ENCODE results near the gene U2SURP. TPM values are rescaled to one million over a fixed set of nuclear protein-coding genes. Genes with fewer than 3 reads are reported as not detected.

The U2SURP gene
- total and polyA plus RNA-seq, 4 donors, result 74.0 to 121 (median 104) TPM

DNA sequence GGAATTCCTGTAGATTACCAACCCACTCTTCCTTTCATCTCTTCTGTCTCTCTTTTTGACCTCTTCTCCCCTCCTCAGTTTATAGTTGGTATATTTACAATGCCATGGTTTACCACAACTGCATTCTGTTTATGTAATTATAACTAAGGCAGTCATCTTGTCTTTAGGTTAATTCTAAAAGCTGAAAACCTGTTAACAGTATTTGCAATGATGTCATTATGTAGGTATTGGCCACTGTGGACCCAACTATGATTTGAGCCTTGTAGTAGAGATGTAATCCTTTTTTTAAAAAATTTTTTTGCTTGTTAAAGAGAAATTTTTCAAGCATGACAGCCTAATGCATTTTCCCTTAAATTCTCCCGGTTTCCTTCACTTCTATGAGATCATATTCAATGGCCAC lies 87.5 kb downstream of the U2SURP start:
- no CpG with 5 or more reads among the region's 1 CpG for WGBS (ENCODE audit: insufficient coverage)
- Histone ChIP-seq H3K27me3 (ENCODE audit: control insufficient read depth, insufficient read depth, low read length) (no peaks in the 10 kb centered on the region), H3K4me1 (ENCODE audit: control insufficient read depth, insufficient read depth, low read length) (peaks cover 4% of the 10 kb centered on the region)

DNA sequence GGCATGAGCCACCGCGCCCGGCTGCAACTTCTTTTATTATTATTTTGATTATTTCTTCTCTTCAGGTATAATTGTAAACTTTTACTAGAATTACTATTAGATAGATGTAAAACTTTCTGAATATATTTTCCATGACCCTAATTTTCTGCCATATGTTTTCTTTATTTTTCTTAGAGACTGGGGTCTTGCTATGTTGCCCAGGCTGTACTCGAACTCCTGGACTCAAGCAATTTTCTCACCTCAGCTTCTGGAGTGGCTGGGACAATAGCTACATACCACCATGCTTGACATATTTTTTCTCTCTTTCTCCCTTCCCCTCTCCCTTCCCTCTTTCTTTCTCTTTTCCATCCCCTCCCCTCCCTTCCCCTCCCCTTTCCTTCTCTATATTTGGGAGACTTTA lies 88.6 kb downstream of the U2SURP start:
- Histone ChIP-seq H3K27me3 (ENCODE audit: control insufficient read depth, insufficient read depth, low read length) (no peaks in the 10 kb centered on the region), H3K4me3 (ENCODE audit: low read depth, low read length) (no peak overlapping the region), H3K9me3 (ENCODE audit: control insufficient read depth, insufficient read depth, low read length) (no peaks in the 10 kb centered on the region), H3K36me3 (ENCODE audit: control insufficient read depth, insufficient read depth, low read length) (no peaks in the 10 kb centered on the region), H3K4me1 (ENCODE audit: control insufficient read depth, insufficient read depth, low read length) (peaks cover 4% of the 10 kb centered on the region), H3K27ac (ENCODE audit: low read depth, low read length) (no peak overlapping the region)
- WGBS (ENCODE audit: insufficient coverage), result 100% methylated on average over 1 of the region's 4 CpGs
- no peak for DNase-seq (ENCODE audit: low read depth in 4 of 6, low spot score in 6 of 6)

More for the DNA sequence above, 87.5 kb downstream of the U2SURP start:
- no peaks in the 10 kb centered on the region for H3K9me3 ChIP-seq (ENCODE audit: control insufficient read depth, insufficient read depth, low read length)
- H3K4me3 ChIP-seq (ENCODE audit: low read depth, low read length), result no peak overlapping the region
- no peaks in the 10 kb centered on the region for H3K36me3 ChIP-seq (ENCODE audit: control insufficient read depth, insufficient read depth, low read length)
- no peak for DNase-seq (ENCODE audit: low read depth in 4 of 6, low spot score in 6 of 6)
- no peak overlapping the region for H3K27ac ChIP-seq (ENCODE audit: low read depth, low read length)

DNA sequence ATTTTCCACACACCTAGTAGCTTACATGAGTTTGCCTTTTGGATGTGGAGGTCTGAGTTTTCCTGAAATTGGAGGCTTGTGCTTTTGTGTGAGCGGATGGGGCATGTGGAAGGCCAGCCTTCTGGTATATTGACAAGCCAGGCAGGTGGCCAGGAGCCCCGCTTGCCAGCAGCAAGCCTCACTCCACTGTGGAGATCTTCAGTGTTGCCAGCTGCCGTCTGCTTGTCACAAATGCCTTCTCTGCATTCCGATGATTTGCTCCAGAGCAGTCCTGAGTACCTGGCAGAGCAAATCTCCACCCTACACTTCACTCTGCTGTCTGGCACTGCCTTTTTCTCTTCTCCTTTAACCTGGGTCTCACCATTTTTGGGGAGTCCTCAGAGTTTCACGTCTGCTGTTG lies 89.1 kb downstream of the U2SURP start:
- H3K4me1 ChIP-seq (ENCODE audit: control insufficient read depth, insufficient read depth, low read length), result peaks cover 4% of the 10 kb centered on the region
- H3K4me3 ChIP-seq (ENCODE audit: low read depth, low read length), result no peak overlapping the region
- WGBS (ENCODE audit: insufficient coverage), result 38% methylated on average over 4 of the region's 5 CpGs
- no peaks in the 10 kb centered on the region for H3K36me3 ChIP-seq (ENCODE audit: control insufficient read depth, insufficient read depth, low read length)
- no peaks in the 10 kb centered on the region for H3K27me3 ChIP-seq (ENCODE audit: control insufficient read depth, insufficient read depth, low read length)
- H3K27ac ChIP-seq (ENCODE audit: low read depth, low read length), result no peak overlapping the region
- no peaks in the 10 kb centered on the region for H3K9me3 ChIP-seq (ENCODE audit: control insufficient read depth, insufficient read depth, low read length)
- peak in 2 of 6 donors; percentile 61 to 92 for DNase-seq (ENCODE audit: low read depth in 4 of 6, low spot score in 6 of 6)

DNA sequence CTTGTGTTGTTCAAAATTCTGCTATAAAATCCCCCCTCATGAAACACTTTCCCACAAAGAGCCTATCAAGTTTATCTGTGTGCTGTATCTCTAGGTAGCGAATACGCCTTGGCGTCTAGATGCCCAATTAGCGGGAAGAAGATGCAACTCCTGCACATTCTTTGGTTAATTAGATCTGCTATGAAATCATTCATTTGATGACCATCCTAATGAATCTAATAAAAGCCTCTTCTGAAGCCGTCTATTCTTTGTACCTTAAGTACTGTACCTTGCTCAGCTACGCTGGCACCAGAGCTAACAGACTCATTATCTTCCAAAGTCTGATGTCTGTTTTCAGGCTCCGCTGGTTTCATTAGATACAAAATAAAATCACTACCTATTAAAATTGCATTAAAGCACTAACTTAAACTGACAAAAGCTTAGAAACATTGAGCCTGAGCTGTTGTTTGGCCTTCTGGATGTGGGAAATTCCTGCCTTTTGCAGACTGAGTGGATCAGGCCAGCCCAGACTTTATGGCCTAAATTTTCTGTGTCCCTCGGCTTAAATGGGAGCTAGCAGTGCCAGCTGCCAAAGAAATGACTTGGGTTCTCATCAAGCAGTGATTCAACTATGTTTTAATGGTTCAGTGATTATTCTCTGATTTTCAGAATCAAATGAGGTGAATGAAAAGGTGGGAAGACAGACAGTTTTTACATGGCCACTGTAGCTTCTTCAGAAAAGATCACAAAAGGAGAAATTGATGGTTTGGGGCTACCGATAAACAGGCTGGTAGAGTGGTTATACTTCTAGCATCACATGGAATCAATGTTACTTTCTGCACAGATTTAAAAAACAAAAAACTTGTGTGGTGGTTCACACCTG lies 89.8 kb downstream of the U2SURP start:
- Histone ChIP-seq H3K9me3 (ENCODE audit: control insufficient read depth, insufficient read depth, low read length) (no peaks in the 10 kb centered on the region), H3K36me3 (ENCODE audit: control insufficient read depth, insufficient read depth, low read length) (no peaks in the 10 kb centered on the region), H3K4me3 (ENCODE audit: low read depth, low read length) (no peak overlapping the region), H3K4me1 (ENCODE audit: control insufficient read depth, insufficient read depth, low read length) (peaks cover 4% of the 10 kb centered on the region), H3K27me3 (ENCODE audit: control insufficient read depth, insufficient read depth, low read length) (no peaks in the 10 kb centered on the region), H3K27ac (ENCODE audit: low read depth, low read length) (no peak overlapping the region)
- DNase-seq (ENCODE audit: low read depth in 4 of 6, low spot score in 6 of 6), result peak in 2 of 6 donors; percentile 31 to 79
- WGBS (ENCODE audit: insufficient coverage), result 27% methylated on average over 3 of the region's 9 CpGs

DNA sequence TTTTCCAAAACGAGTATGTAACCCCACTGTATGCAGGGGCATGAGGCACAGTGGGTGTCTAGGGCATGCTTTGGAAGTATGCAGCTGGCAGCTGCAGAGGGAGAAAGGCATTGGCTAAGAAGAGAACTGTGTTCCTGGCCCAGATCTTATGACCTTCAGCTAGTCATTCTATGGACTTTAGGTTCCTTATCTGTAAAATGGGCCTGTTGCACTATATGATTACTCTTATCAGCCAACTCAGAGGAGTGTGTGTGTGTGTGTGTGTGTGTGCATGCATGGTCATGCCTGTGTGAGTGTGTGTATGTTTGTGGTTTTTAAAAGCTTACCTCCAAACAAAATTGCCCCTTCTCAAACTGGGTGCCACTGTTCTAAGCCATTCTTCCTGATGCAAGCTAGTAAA lies 90.8 kb downstream of the U2SURP start:
- peaks cover 4% of the 10 kb centered on the region for H3K4me1 ChIP-seq (ENCODE audit: control insufficient read depth, insufficient read depth, low read length)
- no peak for DNase-seq (ENCODE audit: low read depth in 4 of 6, low spot score in 6 of 6)
- no peaks in the 10 kb centered on the region for H3K36me3 ChIP-seq (ENCODE audit: control insufficient read depth, insufficient read depth, low read length)
- no peaks in the 10 kb centered on the region for H3K27me3 ChIP-seq (ENCODE audit: control insufficient read depth, insufficient read depth, low read length)
- H3K27ac ChIP-seq (ENCODE audit: low read depth, low read length), result no peak overlapping the region
- no peak overlapping the region for H3K4me3 ChIP-seq (ENCODE audit: low read depth, low read length)
- WGBS (ENCODE audit: insufficient coverage), result 50% methylated on average over 1 of the region's 1 CpG
- no peaks in the 10 kb centered on the region for H3K9me3 ChIP-seq (ENCODE audit: control insufficient read depth, insufficient read depth, low read length)

DNA sequence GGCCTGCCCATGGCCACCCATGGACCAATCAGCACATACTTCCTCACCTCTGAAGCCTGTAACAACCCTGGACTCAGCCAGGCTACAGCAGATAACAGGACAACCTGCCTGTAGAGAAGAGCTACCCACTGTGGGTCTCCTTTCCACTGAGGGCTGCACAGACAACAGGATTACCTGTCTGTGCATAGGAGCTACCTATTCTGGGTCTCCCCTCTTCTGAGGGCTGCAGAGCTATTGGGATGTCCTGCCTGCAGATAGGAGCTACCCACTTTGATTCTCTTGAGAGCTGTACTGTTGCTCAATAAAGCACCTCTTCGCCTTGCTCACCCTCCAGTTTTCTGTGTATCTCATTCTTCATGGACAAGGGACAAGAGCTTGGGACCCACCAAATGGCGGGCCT lies 94.4 kb downstream of the U2SURP start:
- H3K27ac ChIP-seq (ENCODE audit: low read depth, low read length), result no peak overlapping the region
- no peaks in the 10 kb centered on the region for H3K9me3 ChIP-seq (ENCODE audit: control insufficient read depth, insufficient read depth, low read length)
- no peak for DNase-seq (ENCODE audit: low read depth in 4 of 6, low spot score in 6 of 6)
- H3K4me1 ChIP-seq (ENCODE audit: control insufficient read depth, insufficient read depth, low read length), result peaks cover under 1% of the 10 kb centered on the region
- H3K36me3 ChIP-seq (ENCODE audit: control insufficient read depth, insufficient read depth, low read length), result no peaks in the 10 kb centered on the region
- H3K27me3 ChIP-seq (ENCODE audit: control insufficient read depth, insufficient read depth, low read length), result no peaks in the 10 kb centered on the region
- 80% methylated on average over 1 of the region's 2 CpGs for WGBS (ENCODE audit: insufficient coverage)
- H3K4me3 ChIP-seq (ENCODE audit: low read depth, low read length), result no peak overlapping the region

DNA sequence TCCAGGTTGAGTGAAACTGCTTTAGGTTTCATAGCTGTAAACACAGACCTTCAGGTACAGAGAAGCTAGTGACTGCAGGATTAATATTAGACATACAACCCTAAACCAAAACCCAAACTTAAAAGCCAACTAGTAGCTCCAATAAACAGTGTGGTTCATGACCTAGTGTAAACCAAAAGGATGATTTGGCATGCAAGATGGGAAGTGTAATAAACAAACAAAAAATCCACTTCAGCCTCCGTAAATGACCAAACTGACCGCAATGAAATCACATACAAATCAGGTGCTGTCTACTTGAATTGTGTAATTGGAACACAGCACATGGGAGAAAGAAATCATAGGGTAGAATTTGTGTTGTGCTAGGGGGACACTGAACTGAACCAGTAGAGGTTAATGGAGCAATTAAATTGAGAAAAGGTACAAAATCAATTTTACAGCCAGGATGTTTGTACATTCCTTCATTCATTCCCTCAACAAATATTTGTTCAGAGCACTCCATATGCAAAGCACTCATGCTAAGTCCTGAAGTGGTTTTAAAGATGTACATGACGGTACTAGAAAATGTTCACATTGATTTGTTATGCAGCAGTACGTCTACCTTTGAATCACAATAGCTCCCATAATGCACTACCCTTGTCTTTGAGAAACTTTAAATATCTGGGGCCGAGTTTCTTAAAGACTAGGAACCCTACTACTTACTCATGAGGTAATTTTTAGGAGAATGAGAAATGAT lies 96.8 kb downstream of the U2SURP start:
- Histone ChIP-seq H3K36me3 (ENCODE audit: control insufficient read depth, insufficient read depth, low read length) (no peaks in the 10 kb centered on the region), H3K4me3 (ENCODE audit: low read depth, low read length) (no peak overlapping the region), H3K27me3 (ENCODE audit: control insufficient read depth, insufficient read depth, low read length) (no peaks in the 10 kb centered on the region), H3K9me3 (ENCODE audit: control insufficient read depth, insufficient read depth, low read length) (no peaks in the 10 kb centered on the region), H3K27ac (ENCODE audit: low read depth, low read length) (no peak overlapping the region), H3K4me1 (ENCODE audit: control insufficient read depth, insufficient read depth, low read length) (no peaks in the 10 kb centered on the region)
- no CpG with 5 or more reads among the region's 5 CpGs for WGBS (ENCODE audit: insufficient coverage)
- DNase-seq (ENCODE audit: low read depth in 4 of 6, low spot score in 6 of 6), result no peak

DNA sequence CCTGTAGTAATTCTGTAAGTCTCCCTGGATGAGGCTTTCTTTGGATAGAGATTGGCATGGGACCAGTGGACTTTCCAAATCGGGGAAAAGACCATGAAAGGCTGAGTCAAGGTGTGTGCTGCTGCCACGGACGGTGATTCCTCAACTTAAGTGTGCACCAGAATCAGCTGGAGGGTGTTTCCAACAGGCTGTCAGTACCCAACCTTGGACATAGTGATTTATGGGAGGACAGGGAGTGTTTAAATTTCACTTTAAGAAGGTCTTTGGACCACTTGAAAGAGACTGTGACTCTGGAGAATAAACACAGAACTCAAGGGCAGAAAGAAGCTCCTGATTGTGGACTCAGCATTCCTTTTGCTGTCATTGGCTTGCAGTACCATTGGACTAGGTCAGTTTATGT lies 97.8 kb downstream of the U2SURP start:
- WGBS (ENCODE audit: insufficient coverage), result 80% methylated on average over 3 of the region's 3 CpGs
- H3K27ac ChIP-seq (ENCODE audit: low read depth, low read length), result no peak overlapping the region
- H3K4me3 ChIP-seq (ENCODE audit: low read depth, low read length), result no peak overlapping the region
- no peaks in the 10 kb centered on the region for H3K27me3 ChIP-seq (ENCODE audit: control insufficient read depth, insufficient read depth, low read length)
- no peaks in the 10 kb centered on the region for H3K36me3 ChIP-seq (ENCODE audit: control insufficient read depth, insufficient read depth, low read length)
- no peak for DNase-seq (ENCODE audit: low read depth in 4 of 6, low spot score in 6 of 6)
- H3K4me1 ChIP-seq (ENCODE audit: control insufficient read depth, insufficient read depth, low read length), result no peaks in the 10 kb centered on the region
- H3K9me3 ChIP-seq (ENCODE audit: control insufficient read depth, insufficient read depth, low read length), result no peaks in the 10 kb centered on the region

DNA sequence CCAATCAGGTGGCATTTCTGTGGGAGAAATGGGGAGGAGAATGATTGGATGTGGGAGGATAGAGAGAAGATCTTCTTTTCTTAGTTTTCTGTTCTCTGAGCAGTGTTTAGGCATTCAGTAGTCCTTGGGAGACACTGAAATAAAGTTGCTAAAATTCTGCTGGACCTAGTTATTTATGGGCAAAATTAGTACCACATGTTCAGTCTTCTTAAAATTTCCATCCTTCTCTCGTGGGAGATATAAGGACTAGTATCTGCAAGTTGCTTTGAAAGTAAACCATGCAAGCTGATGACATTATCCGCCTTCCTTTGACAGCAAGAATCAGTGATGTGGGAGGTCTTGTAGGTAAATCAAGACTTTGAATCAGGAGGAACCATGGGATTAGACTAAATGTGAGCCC lies 98.3 kb downstream of the U2SURP start:
- Histone ChIP-seq H3K4me3 (ENCODE audit: low read depth, low read length) (no peak overlapping the region), H3K27me3 (ENCODE audit: control insufficient read depth, insufficient read depth, low read length) (no peaks in the 10 kb centered on the region), H3K36me3 (ENCODE audit: control insufficient read depth, insufficient read depth, low read length) (no peaks in the 10 kb centered on the region), H3K9me3 (ENCODE audit: control insufficient read depth, insufficient read depth, low read length) (no peaks in the 10 kb centered on the region), H3K27ac (ENCODE audit: low read depth, low read length) (no peak overlapping the region), H3K4me1 (ENCODE audit: control insufficient read depth, insufficient read depth, low read length) (no peaks in the 10 kb centered on the region)
- no peak for DNase-seq (ENCODE audit: low read depth in 4 of 6, low spot score in 6 of 6)
- no CpG with 5 or more reads among the region's 2 CpGs for WGBS (ENCODE audit: insufficient coverage)

DNA sequence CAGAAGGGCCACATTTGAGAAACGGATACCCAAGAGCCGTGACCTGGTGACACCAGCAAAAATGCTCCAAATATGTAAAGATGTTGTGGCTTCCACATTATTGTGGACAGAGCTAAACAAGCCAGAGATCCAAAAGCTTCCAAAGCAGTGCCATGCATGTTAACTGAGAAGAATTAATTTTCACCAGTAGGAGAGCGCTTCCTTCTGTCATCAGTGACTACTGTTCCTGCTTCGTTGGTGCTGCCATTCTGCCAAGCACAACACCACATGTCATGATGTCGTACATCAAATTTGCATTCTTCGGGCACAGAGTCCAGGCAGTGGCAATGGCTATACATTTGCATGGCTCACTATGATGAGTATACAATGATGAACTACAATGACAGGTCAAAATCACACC lies 99.1 kb downstream of the U2SURP start:
- Histone ChIP-seq H3K36me3 (ENCODE audit: control insufficient read depth, insufficient read depth, low read length) (no peaks in the 10 kb centered on the region), H3K27me3 (ENCODE audit: control insufficient read depth, insufficient read depth, low read length) (no peaks in the 10 kb centered on the region), H3K4me1 (ENCODE audit: control insufficient read depth, insufficient read depth, low read length) (no peaks in the 10 kb centered on the region), H3K9me3 (ENCODE audit: control insufficient read depth, insufficient read depth, low read length) (peaks cover 3% of the 10 kb centered on the region), H3K4me3 (ENCODE audit: low read depth, low read length) (no peak overlapping the region), H3K27ac (ENCODE audit: low read depth, low read length) (no peak overlapping the region)
- peak in 1 of 6 donors; percentile 62 for DNase-seq (ENCODE audit: low read depth in 4 of 6, low spot score in 6 of 6)
- WGBS (ENCODE audit: insufficient coverage), result 90% methylated on average over 3 of the region's 6 CpGs
